Measurements from ENCODE around the gene RHBG. TPM values are rescaled to one million over a fixed set of nuclear protein-coding genes. Genes with fewer than 3 reads are reported as not detected.
"Not testable (repeated sequence)": the region's sequence is repeated elsewhere in the genome, so short reads cannot be mapped to it uniquely, and the experiment has no call there.

The RHBG gene
- total and polyA plus RNA-seq, 2 donors (not counting 1 experiment from before 2014, with no cell fraction given): not detected

GRCh38 chr1:156369685-156370286, 775 bp downstream of the RHBG start:
- H3K4me1 Mint-ChIP-seq; ATAC-seq (ENCODE audit: low read depth); H3K27ac ChIP-seq (ENCODE audit: low read length in 2 of 2); DNase-seq; H3K4me3 ChIP-seq (ENCODE audit: control extremely low read depth in 1 of 5, extremely low read depth in 1 of 5, insufficient read depth in 1 of 5, low read depth in 2 of 5, low read length in 4 of 5); H4K20me1 ChIP-seq (ENCODE audit: control insufficient read depth, insufficient read depth, low read length, poor library complexity, severe bottlenecking); H3K36me3 ChIP-seq (replicated peaks in 1 of 2; ENCODE audit: control extremely low read depth in 1 of 2, control insufficient read depth in 1 of 2, extremely low read depth in 1 of 2, insufficient read depth in 2 of 2, low read length in 1 of 2); POLR2A ChIA-PET; H3K79me2 ChIP-seq (ENCODE audit: control insufficient read depth, insufficient read depth, low read length); H3K27ac Mint-ChIP-seq; H3K4me1 ChIP-seq (ENCODE audit: control insufficient read depth in 2 of 2, insufficient read depth in 2 of 2, low read length in 2 of 2); H3K9me3 Mint-ChIP-seq (ENCODE audit: insufficient read depth); H3K9me3 ChIP-seq (ENCODE audit: control extremely low read depth in 1 of 3, control insufficient read depth in 2 of 3, insufficient read depth in 1 of 3, low read length in 2 of 3); intact Hi-C loops (cut with micrococcal nuclease): not testable (repeated sequence)
- CTCF ChIA-PET: interaction anchor here (3.6 kb wide), 1 partner anchor 16 kb away, joined by 18 read pairs; no protein-coding TSS in a partner anchor
- H3K9ac ChIP-seq (ENCODE audit: low read length): peak overlapping the region; percentile 39
- H3K4me3 Mint-ChIP-seq: peak overlapping the region; percentile 83
- H3K27me3 Mint-ChIP-seq: peaks cover 55% of the 10 kb centered on the region
- H3K4me2 ChIP-seq (replicated peaks; ENCODE audit: low read depth, low read length, poor library complexity, severe bottlenecking): peak overlapping the region; percentile 69
- peaks cover 0 to 54% (median 15%) of the 10 kb centered on the region in 4 experiments for H3K27me3 ChIP-seq (replicated peaks in 1 of 4; ENCODE audit: control extremely low read depth in 1 of 4, control insufficient read depth in 3 of 4, insufficient read depth in 4 of 4, low read length in 3 of 4)
- 94% methylated on average over 5 of the region's 10 CpGs for WGBS (ENCODE audit: insufficient coverage)
- H2AFZ ChIP-seq (ENCODE audit: insufficient read depth, low read depth, low read length, poor library complexity, severe bottlenecking): peak overlapping the region; percentile 55

GRCh38 chr1:156371553-156372264, 2.7 kb downstream of the RHBG start:
- no peaks in the 10 kb centered on the region for H3K79me2 ChIP-seq (ENCODE audit: control insufficient read depth, insufficient read depth, low read length)
- peaks cover 9 to 10% of the 10 kb centered on the region in 2 donors for H3K4me1 ChIP-seq (ENCODE audit: control insufficient read depth in 2 of 2, insufficient read depth in 2 of 2, low read length in 2 of 2)
- no peak overlapping the region for H3K27ac ChIP-seq (ENCODE audit: low read length in 2 of 2)
- WGBS (ENCODE audit: insufficient coverage): 53% methylated on average over 5 of the region's 7 CpGs
- ChIA-PET POLR2A (no interaction called here), CTCF (interaction anchor here (0.8 to 3.6 kb wide), 4 partner anchors 13 to 74 kb away, joined by 3 to 18 read pairs (median 3); no protein-coding TSS in a partner anchor)
- Mint-ChIP-seq H3K9me3 (ENCODE audit: insufficient read depth) (no peaks in the 10 kb centered on the region), H3K27ac (no peak overlapping the region), H3K27me3 (peaks cover 50% of the 10 kb centered on the region), H3K4me3 (no peak overlapping the region), H3K4me1 (peaks cover 4% of the 10 kb centered on the region)
- H2AFZ ChIP-seq (ENCODE audit: insufficient read depth, low read depth, low read length, poor library complexity, severe bottlenecking): no peak overlapping the region
- no peak overlapping the region for H3K4me3 ChIP-seq (ENCODE audit: control extremely low read depth in 1 of 5, extremely low read depth in 1 of 5, insufficient read depth in 1 of 5, low read depth in 2 of 5, low read length in 4 of 5)
- no peak overlapping the region for H3K4me2 ChIP-seq (replicated peaks; ENCODE audit: low read depth, low read length, poor library complexity, severe bottlenecking)
- H3K9me3 ChIP-seq (ENCODE audit: control extremely low read depth in 1 of 3, control insufficient read depth in 2 of 3, insufficient read depth in 1 of 3, low read length in 2 of 3): peaks cover 0 to 4% (median 0%) of the 10 kb centered on the region in 3 donors
- no peaks in the 10 kb centered on the region for H4K20me1 ChIP-seq (ENCODE audit: control insufficient read depth, insufficient read depth, low read length, poor library complexity, severe bottlenecking)
- intact Hi-C loops (cut with micrococcal nuclease): no loop called here
- TF ChIP-seq CTCF (IDR thresholded peaks at IDR 0.05) (no peak), EZH2 (IDR thresholded peaks at IDR 0.05; ENCODE audit: borderline replicate concordance, insufficient read depth, low read depth, low read length, poor library complexity, severe bottlenecking) (no peak)
- H3K36me3 ChIP-seq (replicated peaks in 1 of 2; ENCODE audit: control extremely low read depth in 1 of 2, control insufficient read depth in 1 of 2, extremely low read depth in 1 of 2, insufficient read depth in 2 of 2, low read length in 1 of 2): no peaks in the 10 kb centered on the region
- DNase-seq: no peak
- H3K27me3 ChIP-seq (replicated peaks in 1 of 4; ENCODE audit: control extremely low read depth in 1 of 4, control insufficient read depth in 3 of 4, insufficient read depth in 4 of 4, low read length in 3 of 4): peaks cover 0 to 42% (median 15%) of the 10 kb centered on the region in 4 experiments
- ATAC-seq (ENCODE audit: low read depth): no peak
- no peak overlapping the region for H3K9ac ChIP-seq (ENCODE audit: low read length)

All from B cell (primary cell).